RWPE2 (cell line): ENCODE data around the gene DLG2.

ENCODE experiments used
- ATAC-seq: fragments of 200-7000 bp; cut with Tn5 transposase; 3 replicates; pipeline ENCODE4 v1.9.1; 2021; ENCODE audit warnings: low read depth
- DNase-seq: peaks from one replicate; pipeline ENCODE4 v3.0.0-alpha.2; 2020; ENCODE audit warnings: low spot score
- H3K27ac ChIP-seq: fragments of 450-650 bp; 2 replicates; pipeline ENCODE4 v1.5.1; 2017; ENCODE audit warnings: mild to moderate bottlenecking; ENCODE audit not compliant: poor library complexity, severe bottlenecking
- H3K27me3 ChIP-seq: fragments of 250-450 bp; sonication (Bioruptor Pico); 2 replicates; pipeline ENCODE4 v1.5.1; 2021; ENCODE audit warnings: mild to moderate bottlenecking, moderate library complexity; ENCODE audit not compliant: insufficient read depth, poor library complexity, severe bottlenecking
- H3K36me3 ChIP-seq: fragments of 250-450 bp; sonication (Bioruptor Pico); 2 replicates; pipeline ENCODE4 v1.5.1; 2020; ENCODE audit warnings: low read depth, mild to moderate bottlenecking, moderate library complexity
- H3K4me1 ChIP-seq: fragments of 250-450 bp; sonication (Bioruptor Pico); 2 replicates; pipeline ENCODE4 v1.5.1; 2021; ENCODE audit warnings: mild to moderate bottlenecking, moderate library complexity; ENCODE audit not compliant: insufficient read depth, poor library complexity, severe bottlenecking
- H3K4me3 ChIP-seq: fragments of 250-450 bp; sonication (Bioruptor Pico); 2 replicates; pipeline ENCODE4 v1.5.1; 2021; ENCODE audit warnings: mild to moderate bottlenecking, moderate library complexity; ENCODE audit not compliant: severe bottlenecking
- H3K9me3 ChIP-seq: fragments of 250-450 bp; sonication (Bioruptor Pico); 2 replicates; pipeline ENCODE4 v1.5.1; 2021; ENCODE audit warnings: mild to moderate bottlenecking, moderate library complexity; ENCODE audit not compliant: severe bottlenecking
- TF ChIP-seq, protein P1 (sequence below): fragments of 450-650 bp; IDR thresholded peaks from one replicate; pipeline ENCODE4 v1.5.1; 2017; ENCODE audit warnings: mild to moderate bottlenecking, moderate library complexity; ENCODE audit not compliant: poor library complexity, severe bottlenecking

The DLG2 gene

DNA sequence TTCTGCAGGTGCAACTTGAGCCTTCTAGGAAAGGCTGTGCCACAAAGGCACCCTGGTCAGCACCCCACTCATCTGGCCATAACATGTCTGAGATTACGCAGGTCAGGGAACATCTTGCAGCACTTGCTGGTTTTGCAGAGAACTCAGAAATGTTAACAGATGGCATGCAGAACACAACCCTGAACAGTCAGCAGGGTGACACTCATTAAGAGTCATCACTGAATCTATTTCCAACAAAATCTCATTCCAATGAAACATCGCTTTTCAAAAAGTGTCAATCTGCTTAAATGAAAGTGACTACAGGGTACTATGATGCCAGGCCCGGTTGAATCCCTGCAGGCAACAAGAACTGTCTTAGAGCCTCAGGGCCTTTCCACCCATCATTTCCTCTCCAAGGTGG lies 1971.2 kb downstream of the DLG2 start:
- ATAC-seq (no peak), DNase-seq (no peak)
- Histone ChIP-seq H3K36me3 (no peaks in the 10 kb centered on the region), H3K9me3 (no peaks in the 10 kb centered on the region), H3K4me3 (no peak overlapping the region), H3K4me1 (no peaks in the 10 kb centered on the region), H3K27me3 (no peaks in the 10 kb centered on the region), H3K27ac (no peak overlapping the region)
- TF ChIP-seq, protein P1, sequence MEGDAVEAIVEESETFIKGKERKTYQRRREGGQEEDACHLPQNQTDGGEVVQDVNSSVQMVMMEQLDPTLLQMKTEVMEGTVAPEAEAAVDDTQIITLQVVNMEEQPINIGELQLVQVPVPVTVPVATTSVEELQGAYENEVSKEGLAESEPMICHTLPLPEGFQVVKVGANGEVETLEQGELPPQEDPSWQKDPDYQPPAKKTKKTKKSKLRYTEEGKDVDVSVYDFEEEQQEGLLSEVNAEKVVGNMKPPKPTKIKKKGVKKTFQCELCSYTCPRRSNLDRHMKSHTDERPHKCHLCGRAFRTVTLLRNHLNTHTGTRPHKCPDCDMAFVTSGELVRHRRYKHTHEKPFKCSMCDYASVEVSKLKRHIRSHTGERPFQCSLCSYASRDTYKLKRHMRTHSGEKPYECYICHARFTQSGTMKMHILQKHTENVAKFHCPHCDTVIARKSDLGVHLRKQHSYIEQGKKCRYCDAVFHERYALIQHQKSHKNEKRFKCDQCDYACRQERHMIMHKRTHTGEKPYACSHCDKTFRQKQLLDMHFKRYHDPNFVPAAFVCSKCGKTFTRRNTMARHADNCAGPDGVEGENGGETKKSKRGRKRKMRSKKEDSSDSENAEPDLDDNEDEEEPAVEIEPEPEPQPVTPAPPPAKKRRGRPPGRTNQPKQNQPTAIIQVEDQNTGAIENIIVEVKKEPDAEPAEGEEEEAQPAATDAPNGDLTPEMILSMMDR: no peak

- H3K27ac ChIP-seq: no peak overlapping the region
- no peaks in the 10 kb centered on the region for H3K9me3 ChIP-seq
- no peak for DNase-seq
- no peaks in the 10 kb centered on the region for H3K36me3 ChIP-seq
- no peak overlapping the region for H3K4me3 ChIP-seq
- H3K27me3 ChIP-seq: no peaks in the 10 kb centered on the region
- no peaks in the 10 kb centered on the region for H3K4me1 ChIP-seq
- TF ChIP-seq, protein P1: no peak
- ATAC-seq: no peak
Measured at GRCh38 chr11:83649528-83649855, 1977.7 kb downstream of the DLG2 start.

DNA sequence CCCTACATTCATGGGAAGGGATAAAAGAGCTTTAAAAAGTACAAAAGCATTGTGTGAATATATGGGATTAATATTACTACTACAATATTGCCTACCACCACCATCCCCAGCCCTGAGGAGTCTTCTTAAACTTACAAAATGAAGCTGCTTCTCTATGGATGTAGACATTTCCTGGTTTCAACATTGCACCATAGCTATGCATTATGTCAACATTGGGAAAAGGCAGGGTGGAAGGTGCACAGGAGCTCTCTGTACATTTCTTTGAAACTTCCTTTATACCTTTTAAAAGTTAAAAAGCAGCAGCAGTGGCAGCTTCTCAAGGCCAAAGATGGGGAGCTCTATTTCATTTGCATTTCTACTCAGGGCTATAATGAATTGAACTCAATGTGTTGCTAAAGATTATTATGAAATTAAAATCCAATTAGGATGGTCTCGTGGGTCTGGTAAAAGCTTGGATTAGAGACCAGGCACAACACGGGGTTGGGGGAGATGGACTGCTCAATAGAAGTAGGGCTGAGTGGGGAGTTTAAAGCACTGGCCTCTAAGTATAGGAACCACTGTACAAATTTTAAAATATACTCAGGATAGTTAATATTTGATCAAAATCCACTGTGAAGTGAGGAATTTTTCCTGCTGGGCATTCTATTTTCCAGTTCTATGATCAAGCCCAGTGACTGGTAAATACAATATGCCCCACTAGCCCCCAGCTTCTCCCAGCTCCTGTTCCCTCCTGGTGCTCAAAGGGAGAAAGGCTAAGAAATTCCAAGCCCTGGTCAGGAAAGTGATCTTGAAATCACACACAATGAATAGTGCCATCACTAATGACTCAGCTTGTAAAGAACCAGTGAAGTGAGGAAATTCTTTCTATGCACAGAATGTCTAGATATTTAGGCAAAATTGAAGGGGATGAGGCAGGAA lies 1978.3 kb downstream of the DLG2 start:
- DNase-seq: no peak
- Histone ChIP-seq H3K27ac (no peak overlapping the region), H3K4me3 (no peak overlapping the region), H3K4me1 (no peaks in the 10 kb centered on the region), H3K9me3 (no peaks in the 10 kb centered on the region), H3K27me3 (no peaks in the 10 kb centered on the region), H3K36me3 (no peaks in the 10 kb centered on the region)
- TF ChIP-seq, protein P1: no peak
- 0 out of 3 replicates have a peak, but pooled peaks have one; percentile 35 for ATAC-seq

DNA sequence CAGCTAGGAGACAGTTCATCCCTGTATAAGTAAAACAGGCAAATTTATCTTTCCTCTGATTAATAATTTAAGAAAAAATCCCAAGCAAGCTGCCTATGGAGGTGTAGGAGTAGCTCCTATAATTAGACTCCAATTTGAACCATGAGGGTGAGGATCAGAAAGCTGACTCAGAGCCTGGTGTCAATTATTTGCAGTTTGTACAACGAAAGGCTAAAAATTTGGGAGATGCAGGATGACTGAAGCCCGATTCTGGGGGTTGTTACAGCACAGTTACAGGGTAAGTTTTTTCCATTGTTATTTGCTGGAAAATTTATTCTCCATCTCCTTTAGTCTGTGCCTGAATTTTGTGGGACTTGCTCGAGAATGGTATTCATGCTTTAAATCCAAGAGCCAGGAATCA lies 1981.6 kb downstream of the DLG2 start:
- Histone ChIP-seq H3K36me3 (no peaks in the 10 kb centered on the region), H3K27ac (no peak overlapping the region), H3K4me3 (no peak overlapping the region), H3K27me3 (no peaks in the 10 kb centered on the region), H3K9me3 (no peaks in the 10 kb centered on the region), H3K4me1 (no peaks in the 10 kb centered on the region)
- ATAC-seq (no peak), DNase-seq (no peak)
- TF ChIP-seq, protein P1: no peak

- no peaks in the 10 kb centered on the region for H3K9me3 ChIP-seq
Measured at GRCh38 chr11:83643115-83643514, 1984.0 kb downstream of the DLG2 start.

More at GRCh38 chr11:83643115-83643514, 1984.0 kb downstream of the DLG2 start:
- no peak overlapping the region for H3K4me3 ChIP-seq
- TF ChIP-seq, protein P1: no peak
- DNase-seq (no peak), ATAC-seq (no peak)
- H3K36me3 ChIP-seq: no peaks in the 10 kb centered on the region
- H3K4me1 ChIP-seq: no peaks in the 10 kb centered on the region
- H3K27me3 ChIP-seq: no peaks in the 10 kb centered on the region
- no peak overlapping the region for H3K27ac ChIP-seq
